Neural progenitor cell (in vitro differentiated cells): ENCODE data around the gene BEX3. TPM values are rescaled to one million over a fixed set of nuclear protein-coding genes. Genes with fewer than 3 reads are reported as not detected.

ENCODE experiments used
- DNase-seq: peaks from one replicate; pipeline ENCODE4 v3.0.0-alpha.2; 2016; ENCODE audit warnings: low spot score
- H2AFZ ChIP-seq: fragments of 200-600 bp; sonication (generic); replicated peaks from 2 replicates; pipeline ENCODE4 v1.6.1; 2016; ENCODE audit warnings: antibody characterized with exemption
- H3F3A ChIP-seq: fragments of 200-600 bp; sonication (generic); 2 replicates; pipeline ENCODE4 v1.6.1; 2016; ENCODE audit warnings: antibody characterized with exemption, low read depth
- H3K27ac ChIP-seq: fragments of 200-600 bp; sonication (generic); 2 replicates; pipeline ENCODE4 v1.5.1; 2016; ENCODE audit warnings: mild to moderate bottlenecking
- H3K27me3 ChIP-seq: fragments of 200-600 bp; sonication (generic); 2 replicates; pipeline ENCODE4 v1.6.1; 2016; ENCODE audit warnings: mild to moderate bottlenecking, moderate library complexity
- H3K36me3 ChIP-seq: fragments of 200-600 bp; sonication (generic); 2 replicates; pipeline ENCODE4 v1.5.1; 2016
- H3K4me1 ChIP-seq: fragments of 200-600 bp; sonication (generic); 2 replicates; pipeline ENCODE4 v1.6.1; 2016; ENCODE audit warnings: mixed run types
- H3K4me2 ChIP-seq: fragments of 200-600 bp; sonication (generic); 2 replicates; pipeline ENCODE4 v1.6.1; 2016
- H3K4me3 ChIP-seq: fragments of 200-600 bp; sonication (generic); 2 replicates; pipeline ENCODE4 v1.5.1; 2016
- H3K79me2 ChIP-seq: fragments of 200-600 bp; sonication (generic); 2 replicates; pipeline ENCODE4 v1.6.1; 2016; ENCODE audit warnings: low read depth
- H3K9ac ChIP-seq: fragments of 200-600 bp; sonication (generic); 2 replicates; pipeline ENCODE4 v1.6.1; 2016
- H3K9me3 ChIP-seq: fragments of 200-600 bp; sonication (generic); 2 replicates; pipeline ENCODE4 v1.5.1; 2016; ENCODE audit warnings: low read depth
- H4K20me1 ChIP-seq: fragments of 200-600 bp; sonication (generic); 2 replicates; pipeline ENCODE4 v1.6.1; 2016; ENCODE audit warnings: low read depth
- H3K27ac Mint-ChIP-seq: 3 replicates; pipeline ENCODE4 v1.8.0; 2021; ENCODE audit warnings: mixed read lengths
- H3K27me3 Mint-ChIP-seq: 2 replicates; pipeline ENCODE4 v1.8.0; 2022; ENCODE audit warnings: low read depth, mild to moderate bottlenecking, inconsistent platforms, moderate library complexity, mixed read lengths; ENCODE audit not compliant: insufficient read depth
- H3K36me3 Mint-ChIP-seq: 3 replicates; pipeline ENCODE4 v1.8.0; 2021; ENCODE audit warnings: mixed read lengths
- H3K4me1 Mint-ChIP-seq: 3 replicates; pipeline ENCODE4 v1.8.0; 2021; ENCODE audit warnings: mixed read lengths
- H3K4me3 Mint-ChIP-seq: 3 replicates; pipeline ENCODE4 v1.8.0; 2021; ENCODE audit warnings: mild to moderate bottlenecking, moderate library complexity, mixed read lengths
- H3K9me3 Mint-ChIP-seq: 3 replicates; pipeline ENCODE4 v1.8.0; 2020; ENCODE audit warnings: mixed read lengths
- CTCF ChIP-seq: fragments of 200-600 bp; sonication (generic); IDR thresholded peaks from 2 replicates; pipeline ENCODE4 v1.5.1; 2017; ENCODE audit warnings: antibody characterized with exemption, mild to moderate bottlenecking
- EZH2 ChIP-seq: fragments of 200-600 bp; sonication (generic); IDR thresholded peaks from 2 replicates; pipeline ENCODE4 v1.6.1; 2017; ENCODE audit warnings: antibody characterized with exemption, mild to moderate bottlenecking, moderate library complexity
- EZH2phosphoT487 ChIP-seq: fragments of 200-600 bp; sonication (generic); IDR thresholded peaks from 2 replicates; pipeline ENCODE4 v1.6.1; 2017; ENCODE audit warnings: antibody characterized with exemption
- total RNA-seq: library from RNA; depleted of rRNA; stranded (reverse); fragments of >200 nt; gene quantifications from 2 replicates; pipeline ENCODE4 v1.2.3, GENCODE V29; 2015; ENCODE audit warnings: low replicate concordance

The BEX3 gene
- total RNA-seq, 1 donor from 2014 or later, result 392 TPM

GRCh38 chrX:103386332-103386731, 10.0 kb downstream of the BEX3 start:
- no peaks in the 10 kb centered on the region for H3K4me1 ChIP-seq
- H3K27me3 ChIP-seq, result no peaks in the 10 kb centered on the region
- H3K9me3 ChIP-seq, result no peaks in the 10 kb centered on the region
- no peaks in the 10 kb centered on the region for H3K36me3 Mint-ChIP-seq
- H3K4me2 ChIP-seq, result no peak overlapping the region
- no peak overlapping the region for H3K9ac ChIP-seq
- TF ChIP-seq CTCF, result no peak
- TF ChIP-seq EZH2phosphoT487, result no peak
- no peak for TF ChIP-seq EZH2
- H3K27ac ChIP-seq, result no peak overlapping the region
- H3K27me3 Mint-ChIP-seq, result peaks cover 3% of the 10 kb centered on the region
- H3F3A ChIP-seq, result no peaks in the 10 kb centered on the region
- DNase-seq, result no peak
- H3K27ac Mint-ChIP-seq, result no peak overlapping the region
- H3K79me2 ChIP-seq, result no peaks in the 10 kb centered on the region
- no peaks in the 10 kb centered on the region for H3K9me3 Mint-ChIP-seq
- no peaks in the 10 kb centered on the region for H4K20me1 ChIP-seq
- H2AFZ ChIP-seq, result no peak overlapping the region
- no peaks in the 10 kb centered on the region for H3K4me1 Mint-ChIP-seq
- H3K4me3 ChIP-seq, result no peak overlapping the region
- H3K4me3 Mint-ChIP-seq, result no peak overlapping the region
- H3K36me3 ChIP-seq, result no peaks in the 10 kb centered on the region

GRCh38 chrX:103393487-103393886, 17.1 kb downstream of the BEX3 start:
- H3F3A ChIP-seq, result no peaks in the 10 kb centered on the region
- H3K27ac Mint-ChIP-seq, result no peak overlapping the region
- peaks cover 8% of the 10 kb centered on the region for H3K4me1 Mint-ChIP-seq
- H3K27me3 ChIP-seq, result no peaks in the 10 kb centered on the region
- no peak overlapping the region for H3K4me3 Mint-ChIP-seq
- no peak overlapping the region for H3K4me3 ChIP-seq
- TF ChIP-seq CTCF, result no peak
- no peak for TF ChIP-seq EZH2phosphoT487
- TF ChIP-seq EZH2, result no peak
- no peak overlapping the region for H3K4me2 ChIP-seq
- H3K27ac ChIP-seq, result no peak overlapping the region
- H3K79me2 ChIP-seq, result no peaks in the 10 kb centered on the region
- no peaks in the 10 kb centered on the region for H4K20me1 ChIP-seq
- H3K4me1 ChIP-seq, result no peaks in the 10 kb centered on the region
- H3K27me3 Mint-ChIP-seq, result peaks cover 12% of the 10 kb centered on the region
- no peaks in the 10 kb centered on the region for H3K9me3 ChIP-seq
- no peak for DNase-seq
- no peak overlapping the region for H2AFZ ChIP-seq
- no peaks in the 10 kb centered on the region for H3K36me3 ChIP-seq
- H3K9me3 Mint-ChIP-seq, result peaks cover 8% of the 10 kb centered on the region
- H3K36me3 Mint-ChIP-seq, result no peaks in the 10 kb centered on the region
- H3K9ac ChIP-seq, result no peak overlapping the region

DNA sequence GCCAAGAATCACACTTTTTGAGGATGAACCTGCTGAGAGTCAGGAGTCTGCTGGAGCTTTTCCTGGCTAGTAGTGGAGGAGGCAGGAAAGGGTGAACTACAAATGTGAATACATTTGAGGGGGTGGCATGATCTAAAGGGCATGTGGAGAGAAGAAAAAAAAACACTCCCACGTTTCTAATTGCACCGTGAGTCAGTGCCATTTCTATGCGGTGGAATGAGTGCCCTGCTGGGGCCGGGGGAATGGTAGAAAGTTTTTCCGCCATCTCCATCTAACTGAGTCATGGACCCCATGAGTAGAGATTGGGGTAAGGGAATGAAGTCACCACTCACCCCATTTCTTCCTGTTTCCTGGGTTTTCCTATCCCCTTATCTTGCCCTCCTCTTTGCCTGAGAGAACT, 19.8 kb downstream of the BEX3 start:
- TF ChIP-seq EZH2phosphoT487, result no peak
- TF ChIP-seq EZH2, result no peak
- TF ChIP-seq CTCF, result no peak
- no peak for DNase-seq
- Mint-ChIP-seq H3K9me3 (peaks cover 10% of the 10 kb centered on the region), H3K4me3 (no peak overlapping the region), H3K36me3 (no peaks in the 10 kb centered on the region), H3K27me3 (peaks cover 9% of the 10 kb centered on the region), H3K4me1 (peaks cover 17% of the 10 kb centered on the region), H3K27ac (no peak overlapping the region)
- Histone ChIP-seq H3K9ac (no peak overlapping the region), H3K27ac (no peak overlapping the region), H3K4me2 (no peak overlapping the region), H3K4me1 (no peaks in the 10 kb centered on the region), H3K4me3 (no peak overlapping the region), H3F3A (no peaks in the 10 kb centered on the region), H3K27me3 (no peaks in the 10 kb centered on the region), H4K20me1 (no peaks in the 10 kb centered on the region), H3K79me2 (no peaks in the 10 kb centered on the region), H3K36me3 (no peaks in the 10 kb centered on the region), H2AFZ (no peak overlapping the region), H3K9me3 (no peaks in the 10 kb centered on the region)

- Histone ChIP-seq H3K36me3 (no peaks in the 10 kb centered on the region), H3K27ac (no peak overlapping the region), H3K4me3 (no peak overlapping the region), H3K79me2 (no peaks in the 10 kb centered on the region), H3K27me3 (no peaks in the 10 kb centered on the region), H3K4me2 (no peak overlapping the region), H2AFZ (no peak overlapping the region), H3K9me3 (no peaks in the 10 kb centered on the region), H4K20me1 (no peaks in the 10 kb centered on the region), H3K4me1 (no peaks in the 10 kb centered on the region), H3F3A (no peaks in the 10 kb centered on the region), H3K9ac (no peak overlapping the region)
- peaks cover 9% of the 10 kb centered on the region for H3K27me3 Mint-ChIP-seq
- no peak for DNase-seq
- peaks cover 17% of the 10 kb centered on the region for H3K4me1 Mint-ChIP-seq
- H3K36me3 Mint-ChIP-seq, result no peaks in the 10 kb centered on the region
- H3K4me3 Mint-ChIP-seq, result no peak overlapping the region
- H3K27ac Mint-ChIP-seq, result no peak overlapping the region
- TF ChIP-seq CTCF (no peak), EZH2phosphoT487 (no peak), EZH2 (no peak)
- peaks cover 10% of the 10 kb centered on the region for H3K9me3 Mint-ChIP-seq
These were observed 20.3 kb downstream of the BEX3 start for GRCh38 chrX:103396660-103397059.
